Upper lobe of left lung (tissue), 4 donors: ENCODE measurements around the gene MAP3K14.

Experiments used
- CTCF ChIP-seq, 6 experiments: fragments of 450-650 bp in 4 of 6; fragments of 200-600 bp in 2 of 6; sonication (generic) in 2 of 6; IDR thresholded peaks; one replicate each; pipeline ENCODE4 v1.5.1; 2016 to 2019; ENCODE audit warnings: antibody characterized with exemption in 6 of 6
- EP300 ChIP-seq, 4 donors: sonication (generic); formaldehyde crosslinking; IDR thresholded peaks; one replicate each; pipeline ENCODE4 v1.5.1; 2017; ENCODE audit warnings: antibody characterized with exemption in 4 of 4, control low read depth in 2 of 4
- POLR2A ChIP-seq, 4 donors: fragments of 450-650 bp; IDR thresholded peaks; one replicate each; pipeline ENCODE4 v1.5.1; 2016 to 2017; ENCODE audit warnings: antibody characterized with exemption in 4 of 4, mild to moderate bottlenecking in 2 of 4
- POLR2AphosphoS5 ChIP-seq, 2 donors: sonication (generic); formaldehyde crosslinking; IDR thresholded peaks; one replicate each; pipeline ENCODE4 v1.5.1; 2017; ENCODE audit warnings: antibody characterized with exemption in 2 of 2

GRCh38 chr17:45334231-45334630, 17.4 kb upstream of the MAP3K14 start:
- TF ChIP-seq CTCF (IDR thresholded peaks at IDR 0.05): no peak
- no peak for TF ChIP-seq EP300 (IDR thresholded peaks at IDR 0.05)
- no peak for TF ChIP-seq POLR2A (IDR thresholded peaks at IDR 0.05)
- TF ChIP-seq POLR2AphosphoS5 (IDR thresholded peaks at IDR 0.05): no peak
